Measurements from ENCODE around the gene TRUB1.
"Not testable (repeated sequence)": the region's sequence is repeated elsewhere in the genome, so short reads cannot be mapped to it uniquely, and the experiment has no call there.

TRUB1 gene

DNA sequence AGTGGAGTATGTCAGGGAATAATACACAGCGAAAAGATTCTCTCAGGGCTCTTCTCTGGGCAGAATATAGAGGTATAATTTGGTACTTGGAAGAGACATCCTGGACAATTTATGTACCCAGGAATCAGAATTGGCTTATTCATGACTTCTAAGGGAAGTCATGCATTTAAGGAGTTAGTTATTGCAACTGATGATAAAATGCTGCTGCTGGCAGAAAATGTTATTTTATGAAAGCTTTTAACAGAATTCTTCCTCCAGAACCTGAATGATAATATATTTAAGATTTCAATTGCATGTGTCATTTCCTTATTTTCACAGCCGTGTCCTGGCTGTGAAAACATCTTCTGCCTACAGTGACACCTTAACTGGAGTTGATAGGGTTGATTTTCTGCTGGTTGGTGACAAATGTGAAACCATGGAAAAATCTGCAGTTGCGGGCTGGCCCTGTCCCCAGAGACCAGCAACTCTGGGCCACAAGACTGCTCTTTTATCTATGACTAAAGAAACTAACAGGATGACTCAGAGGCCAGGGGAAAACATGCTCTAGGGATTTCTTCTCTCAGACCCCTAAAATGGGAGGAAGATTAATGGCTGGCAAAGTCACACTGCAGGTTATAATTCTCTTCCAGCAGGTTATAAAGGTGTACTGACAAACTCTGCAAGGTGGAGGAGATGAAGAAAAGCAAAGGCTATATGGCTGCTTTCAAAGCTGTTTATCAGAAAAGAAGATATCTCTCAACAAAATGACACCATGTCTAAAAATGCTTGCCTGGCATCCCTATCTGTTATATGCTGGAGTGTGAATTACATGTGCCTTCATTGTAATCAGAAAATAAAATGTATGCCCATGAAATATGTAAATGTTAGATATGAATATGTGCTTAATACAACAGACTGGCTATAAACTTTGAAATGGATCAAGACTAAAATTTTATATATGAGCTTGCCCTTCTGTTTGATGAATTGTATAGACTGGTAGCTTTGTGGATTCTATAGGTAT is 12.1 kb upstream of the TRUB1 start:
- DNase-seq: no peak

DNA sequence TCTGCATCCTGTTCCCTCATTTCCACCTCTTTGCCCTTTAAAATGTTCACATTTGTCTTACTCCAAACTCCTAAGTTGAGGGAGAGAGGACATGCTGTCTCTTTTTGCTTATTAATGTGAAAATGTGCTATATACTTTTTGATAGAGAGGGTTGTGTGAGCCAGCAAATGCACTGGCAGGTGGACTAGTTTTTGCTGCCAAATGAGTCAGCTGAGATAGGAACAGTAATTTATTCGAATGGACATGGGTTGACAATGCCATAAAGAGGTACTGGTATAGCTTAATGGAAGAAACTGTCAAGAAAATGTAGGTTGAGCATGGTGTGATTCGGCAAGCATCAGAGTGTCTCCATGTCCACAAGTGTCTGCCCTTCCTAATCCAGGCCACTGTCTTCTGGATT is 9.2 kb upstream of the TRUB1 start:
- DNase-seq: no peak

DNA sequence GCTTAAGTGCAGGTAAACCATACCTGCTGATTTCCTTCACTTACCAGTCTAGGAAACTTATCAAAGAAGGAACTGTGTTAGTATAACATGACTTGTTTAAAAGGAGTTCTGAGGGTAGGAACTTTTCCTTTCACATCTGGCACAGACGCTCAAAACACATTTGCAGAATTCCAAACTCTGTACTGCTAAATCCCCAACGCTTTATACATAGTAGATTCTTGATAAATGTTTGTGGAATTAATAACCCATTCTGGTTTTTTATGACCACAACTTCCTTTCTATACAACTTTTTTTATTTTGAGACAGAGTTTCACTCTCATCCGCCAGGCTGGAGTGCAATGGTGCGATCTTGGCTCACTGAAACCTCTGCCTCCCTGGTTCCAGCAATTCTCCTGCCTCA is 7.7 kb upstream of the TRUB1 start:
- no peak for DNase-seq

DNA sequence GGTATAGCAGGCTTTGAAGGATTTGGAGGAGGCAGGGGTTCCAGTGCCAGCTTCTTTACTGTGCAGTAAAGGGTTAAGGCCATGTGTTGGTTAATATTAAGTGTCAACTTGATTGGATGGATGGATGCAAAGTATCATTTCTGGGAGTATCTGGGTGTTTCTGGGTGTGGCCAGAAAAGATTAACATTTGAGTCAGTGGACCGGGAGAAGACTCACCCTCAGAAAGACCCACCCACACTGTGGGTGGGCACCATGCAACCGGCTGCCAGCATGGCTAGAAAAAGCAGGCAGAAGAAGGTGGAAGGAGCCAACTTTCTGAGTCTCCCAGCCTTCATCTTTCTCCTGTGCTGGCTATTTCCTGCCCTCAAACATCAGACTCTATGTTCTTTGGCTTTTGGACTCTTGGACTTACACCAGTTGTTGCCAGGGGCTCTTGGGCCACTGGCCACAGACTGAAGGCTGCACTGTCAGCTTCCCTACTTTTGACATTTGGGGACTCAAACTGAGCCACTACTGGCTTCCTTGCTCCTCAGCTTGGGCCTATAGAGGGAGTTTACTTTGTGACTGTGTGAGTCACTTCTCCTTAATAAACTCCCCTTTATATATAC is 6.8 kb upstream of the TRUB1 start:
- no peak for DNase-seq

DNA sequence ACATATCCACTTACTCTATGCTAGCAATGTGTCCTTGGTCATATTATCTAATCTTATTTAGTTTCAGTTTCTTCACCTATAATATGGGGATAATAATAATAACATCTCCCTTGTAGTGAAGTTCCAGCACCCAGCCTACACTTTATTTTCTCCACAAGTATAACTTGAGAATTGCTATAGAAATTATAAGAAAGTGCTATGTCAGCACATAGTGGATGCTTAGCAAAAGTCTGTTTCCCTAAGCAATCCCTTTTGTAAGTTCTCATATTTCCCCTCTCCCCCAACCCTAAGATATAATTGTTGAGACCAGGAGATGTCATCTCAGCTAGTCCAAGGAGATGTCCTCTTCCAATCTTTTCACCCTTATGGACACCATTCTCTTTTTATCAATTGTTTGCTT is 5.8 kb upstream of the TRUB1 start:
- no peak for DNase-seq

DNA sequence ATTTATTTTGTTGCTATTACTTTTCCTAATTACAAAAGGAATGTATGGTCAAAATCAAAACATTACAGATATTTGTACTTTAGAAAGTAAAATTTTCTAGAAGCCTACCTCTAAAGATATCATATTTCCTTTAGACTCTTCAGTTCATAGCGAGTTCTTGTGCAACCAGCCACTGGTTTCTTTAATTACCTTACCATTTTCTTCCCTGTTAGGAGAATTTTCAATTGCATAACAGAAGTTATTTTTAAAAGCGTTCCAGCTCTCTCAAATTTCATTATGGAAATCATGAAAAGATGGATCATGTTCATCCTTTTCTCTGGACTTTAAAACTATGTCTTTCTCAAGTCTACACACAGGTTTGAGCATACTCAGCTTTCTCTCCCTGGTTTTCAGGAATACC is 5.0 kb upstream of the TRUB1 start:
- no peak for DNase-seq

DNA sequence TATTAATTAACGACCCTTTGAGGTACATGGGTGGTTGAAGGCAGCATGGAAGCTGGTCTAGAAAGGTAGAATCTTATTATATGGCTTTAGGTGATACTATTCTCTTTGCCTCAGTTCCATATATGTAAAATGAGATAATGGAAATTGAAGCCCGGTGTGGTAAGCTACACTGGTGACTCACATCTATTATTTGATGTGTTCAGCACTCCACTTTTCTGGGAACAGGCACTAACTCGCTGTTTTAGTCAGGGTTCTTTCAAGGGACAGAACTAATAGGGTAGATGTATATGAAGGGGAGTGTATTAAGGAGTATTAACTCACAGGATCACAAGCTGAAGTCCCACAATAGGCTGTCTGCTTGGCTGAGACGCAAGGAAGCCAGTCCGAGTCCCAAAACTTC is 4.4 kb upstream of the TRUB1 start:
- DNase-seq: no peak

DNA sequence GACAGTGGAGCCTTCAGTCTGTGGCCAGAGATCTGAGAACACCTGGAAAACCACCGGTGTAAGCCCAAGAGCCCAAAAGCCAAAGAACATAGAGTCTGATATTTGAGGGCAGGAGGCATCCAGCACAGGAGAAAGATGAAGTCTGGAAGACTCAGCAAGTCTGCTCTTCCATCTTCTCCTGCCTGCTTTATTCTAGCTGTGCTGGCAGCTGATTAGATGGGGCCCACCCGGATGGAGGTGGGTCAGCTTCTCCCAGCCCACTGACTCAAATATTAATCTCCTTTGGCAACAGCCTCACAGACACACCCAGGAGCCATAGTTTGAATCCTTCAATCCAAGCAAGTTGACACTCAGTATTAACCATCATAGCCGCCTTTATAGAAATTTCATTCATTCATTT is 4.0 kb upstream of the TRUB1 start:
- not testable (repeated sequence) for DNase-seq

DNA sequence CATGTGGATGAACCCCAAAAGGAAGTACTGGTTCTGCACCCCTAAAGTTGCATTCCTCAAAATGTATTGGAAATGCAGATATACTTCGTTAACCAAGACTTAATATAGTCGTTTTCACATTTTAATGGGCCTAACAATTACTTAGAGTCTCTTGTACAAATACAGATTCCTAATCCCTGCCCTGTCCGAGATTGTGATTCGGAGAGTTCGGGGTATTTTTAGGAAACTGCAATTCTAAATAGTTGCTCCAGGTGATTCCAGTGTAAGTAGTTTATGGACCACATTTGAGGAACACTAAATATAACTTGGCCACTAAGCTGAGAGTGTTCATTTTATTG is 830 bp downstream of the TRUB1 start:
- DNase-seq: no peak

DNA sequence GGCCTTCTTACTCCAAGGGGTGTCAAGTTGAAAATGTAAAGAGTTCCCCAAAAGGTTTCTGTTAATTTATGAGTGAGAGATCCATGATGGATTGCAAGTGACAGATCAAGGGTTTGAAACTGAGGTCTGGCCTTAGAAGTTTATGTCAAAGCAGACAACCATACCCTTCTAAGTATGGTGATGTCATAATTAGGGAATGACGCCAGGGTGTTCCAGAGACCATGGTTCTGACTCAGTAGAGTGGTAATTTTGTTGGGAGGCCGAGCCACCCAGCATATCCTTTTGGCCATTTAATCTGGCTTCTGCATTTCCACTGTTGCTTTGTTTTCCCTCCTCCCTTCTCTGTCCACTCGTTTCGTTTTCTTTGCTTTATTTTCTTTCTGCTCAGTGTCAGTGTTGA is 2.7 kb downstream of the TRUB1 start:
- DNase-seq: no peak

DNA sequence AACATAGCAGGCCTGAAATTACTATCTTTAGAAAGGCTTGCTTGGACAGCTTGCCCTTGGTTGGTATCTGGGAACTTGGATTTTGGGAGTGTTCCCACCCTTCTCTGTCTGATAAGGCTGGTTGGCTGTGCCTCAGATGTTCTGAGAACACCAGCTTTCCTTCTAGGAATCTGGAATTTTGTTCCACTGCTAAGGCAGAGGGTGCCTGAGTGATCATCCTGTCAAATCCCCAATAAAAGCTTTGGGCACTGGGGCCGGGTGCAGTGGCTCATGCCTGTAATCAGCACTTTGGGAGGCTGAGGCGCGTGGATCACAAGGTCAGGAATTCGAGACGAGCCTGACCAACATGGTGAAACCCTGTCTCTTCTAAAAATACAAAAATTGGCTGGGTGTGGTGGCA is 5.0 kb downstream of the TRUB1 start:
- no peak for DNase-seq

DNA sequence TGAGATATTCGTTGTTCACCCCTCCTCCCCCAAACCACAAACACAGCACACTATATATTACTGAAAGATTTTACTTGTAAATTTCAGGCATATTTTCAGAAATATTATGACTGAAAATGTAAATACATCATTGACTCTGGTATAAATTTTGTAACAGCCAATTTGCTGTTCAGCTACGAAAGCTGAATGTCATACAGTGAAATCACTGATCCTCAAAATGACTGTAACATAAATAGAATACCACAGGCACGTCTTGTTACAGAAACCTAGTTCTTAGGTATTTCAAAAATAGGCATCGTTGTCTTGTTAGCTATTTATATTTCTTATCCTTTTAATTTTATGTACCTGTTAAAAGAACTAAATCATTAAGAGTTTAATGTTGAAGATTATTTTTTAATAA is 15.1 kb downstream of the TRUB1 start:
- DNase-seq: no peak

DNA sequence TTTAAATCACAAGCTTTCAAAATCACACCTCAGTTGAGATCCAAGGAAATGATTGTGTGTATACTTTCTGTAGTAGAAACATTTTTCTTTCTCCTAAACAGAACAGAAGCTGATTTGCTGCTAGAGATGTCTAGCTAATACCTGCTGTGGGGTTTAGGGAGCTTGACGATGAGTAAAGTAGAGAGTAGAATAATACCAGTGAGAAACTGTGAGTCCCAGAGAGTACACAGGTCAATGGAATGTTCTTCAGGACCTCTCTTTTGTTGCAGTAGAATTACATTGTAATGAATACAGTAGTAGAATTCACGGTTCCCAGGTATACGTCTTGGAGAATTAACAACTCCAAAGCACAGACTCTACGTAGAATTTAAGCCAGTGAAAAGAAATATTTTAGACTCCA is 18.0 kb downstream of the TRUB1 start:
- no peak for DNase-seq

DNA sequence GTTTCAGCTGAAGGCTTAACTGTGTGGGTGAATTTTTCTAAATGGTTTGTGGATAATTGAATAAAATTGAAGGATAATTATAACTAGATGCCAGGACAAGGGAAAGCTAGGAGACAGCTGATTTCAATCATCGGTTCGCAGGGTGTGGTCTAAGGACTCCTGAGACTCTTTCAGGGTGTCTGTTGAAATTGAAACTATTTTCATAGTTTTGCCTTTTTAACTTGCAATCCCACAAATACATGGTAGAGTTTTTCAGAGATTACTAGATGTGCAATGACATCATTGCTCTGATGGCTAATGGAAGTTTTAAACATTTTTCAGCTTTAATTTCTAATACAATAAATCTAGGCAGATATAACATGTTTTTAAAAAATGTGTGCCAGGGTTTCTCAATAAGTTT is 18.5 kb downstream of the TRUB1 start:
- no peak for DNase-seq

DNA sequence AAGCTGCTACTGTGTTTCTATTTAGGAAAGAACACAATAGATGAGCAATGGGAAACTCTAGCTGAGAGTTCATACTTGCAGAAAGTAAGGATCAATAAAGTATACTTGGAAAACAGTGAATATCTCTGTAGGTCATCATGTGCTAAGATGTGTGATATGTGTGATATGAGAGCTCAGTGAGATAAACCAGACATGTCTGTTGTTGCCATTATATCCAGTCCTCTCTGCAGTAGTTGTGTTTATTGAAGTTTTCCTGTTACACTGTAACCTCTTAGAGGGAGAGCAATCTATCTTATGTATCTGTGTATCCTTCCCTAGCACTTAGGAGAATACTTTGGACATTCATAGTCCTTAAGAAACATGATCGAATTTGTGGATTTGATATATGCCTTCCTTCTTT is 19.1 kb downstream of the TRUB1 start:
- no peak for DNase-seq

DNA sequence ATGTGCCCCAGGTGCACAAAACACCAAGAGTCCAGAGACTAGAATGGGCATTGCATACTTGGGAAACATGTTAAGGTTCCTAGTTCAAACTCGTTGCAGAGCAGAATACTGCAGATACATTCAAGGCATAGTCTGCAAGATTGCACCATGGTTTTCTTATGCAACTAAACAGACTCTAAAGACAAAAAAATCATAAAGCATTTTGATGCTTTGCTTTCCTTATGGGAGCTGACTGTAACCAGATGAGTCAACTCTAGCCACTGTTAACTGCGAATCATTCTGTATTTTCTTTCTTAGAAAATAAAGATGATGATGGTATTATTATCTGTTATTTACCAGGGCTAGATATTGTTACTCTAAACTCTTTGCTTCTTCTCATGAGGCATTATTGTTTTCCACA is 19.7 kb downstream of the TRUB1 start:
- DNase-seq: no peak

DNA sequence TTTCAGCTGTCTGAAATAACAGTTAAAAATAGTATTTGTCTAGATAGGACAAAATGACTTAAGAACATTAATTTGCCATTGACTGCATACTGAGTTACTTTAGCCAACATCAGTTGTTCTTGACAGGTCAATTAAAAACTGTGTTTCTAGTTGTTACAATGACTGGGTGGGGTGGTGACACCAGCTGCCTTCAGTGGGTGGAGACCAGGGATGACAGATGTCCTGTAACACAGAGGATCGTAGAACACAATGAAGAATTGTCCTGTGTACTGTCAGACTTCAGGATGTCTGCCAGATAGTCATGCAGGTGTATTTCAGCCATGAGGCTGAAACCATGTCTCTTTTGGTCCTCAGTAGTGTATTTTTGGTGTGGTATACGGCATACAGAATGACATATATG is 24.4 kb downstream of the TRUB1 start:
- DNase-seq: no peak

DNA sequence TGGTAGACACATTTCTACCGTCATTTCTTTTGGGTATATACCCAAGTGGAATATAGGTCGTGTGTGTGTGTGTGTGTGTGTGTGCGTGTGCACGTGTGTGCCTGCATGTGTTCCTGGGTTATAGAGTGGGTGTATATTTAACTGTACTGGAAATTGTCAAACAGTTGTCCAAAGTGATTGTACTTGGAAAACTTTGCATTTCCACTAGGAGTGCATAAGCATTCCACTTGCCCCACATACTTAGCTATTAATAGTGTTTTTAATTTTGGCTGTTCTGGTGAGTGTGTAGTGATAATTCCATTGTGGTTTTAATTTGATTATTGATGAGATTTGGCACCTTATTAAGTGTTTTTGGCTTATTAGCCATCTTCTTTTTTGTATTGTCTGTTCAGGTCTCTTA is 25.9 kb downstream of the TRUB1 start:
- DNase-seq: no peak

DNA sequence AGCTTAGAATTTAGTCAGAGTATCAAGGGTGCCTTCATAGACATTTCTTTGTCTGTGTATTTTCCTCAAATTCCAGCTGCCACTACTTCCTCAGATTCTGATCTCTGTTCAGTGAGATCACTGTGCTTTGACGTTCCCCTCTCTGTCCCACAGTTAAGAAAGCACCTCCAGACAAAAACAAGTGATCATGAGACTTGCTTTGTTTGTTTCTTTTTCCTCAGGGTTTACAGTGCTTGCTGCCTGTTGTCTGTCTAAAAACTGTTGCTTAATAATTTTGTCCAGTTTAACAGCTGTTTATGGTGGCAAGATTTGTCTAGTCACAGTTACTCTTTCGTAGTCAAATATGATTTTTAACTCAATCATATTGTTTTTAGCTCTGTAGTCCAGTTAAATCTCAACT is 29.1 kb downstream of the TRUB1 start:
- DNase-seq: no peak

DNA sequence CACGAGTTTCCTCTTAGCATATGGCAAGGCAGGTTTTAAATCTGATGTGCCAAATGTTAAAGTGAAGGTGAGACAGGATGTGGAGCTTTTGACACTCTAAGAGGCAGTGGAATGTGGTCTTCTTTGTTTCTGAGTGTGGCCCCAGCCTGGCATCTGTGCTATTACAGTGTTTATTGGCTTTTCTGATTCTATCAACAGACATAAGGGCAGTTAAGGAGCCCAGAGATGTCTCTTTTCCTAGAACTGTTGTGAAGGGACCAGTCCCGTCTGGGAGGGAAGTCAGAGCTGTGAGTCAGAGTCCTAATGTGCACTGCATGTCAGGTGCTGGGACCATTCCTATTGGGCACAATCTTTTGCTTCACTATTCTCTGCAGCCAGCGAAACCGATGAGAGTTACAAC is 32.5 kb downstream of the TRUB1 start:
- no peak for DNase-seq

DNA sequence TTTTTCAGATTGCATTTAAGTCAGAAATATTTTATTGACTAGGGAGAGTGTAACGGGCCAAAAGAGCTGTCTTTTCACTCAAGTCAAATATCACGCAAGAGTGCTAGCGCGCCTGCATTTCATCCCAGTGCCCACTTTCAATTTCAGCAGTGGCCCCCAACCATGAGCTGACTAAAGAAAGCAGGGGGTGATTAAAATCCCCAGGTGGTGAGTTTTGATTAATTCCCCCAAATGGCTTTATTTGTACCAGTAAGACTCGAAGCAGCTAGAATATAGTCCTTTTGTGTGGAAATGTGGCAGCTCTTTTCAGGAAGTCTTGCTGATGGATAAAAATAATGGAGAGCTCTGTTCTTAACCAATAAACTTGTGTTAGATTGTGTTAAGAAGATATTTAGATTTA is 35.3 kb downstream of the TRUB1 start:
- DNase-seq: no peak

DNA sequence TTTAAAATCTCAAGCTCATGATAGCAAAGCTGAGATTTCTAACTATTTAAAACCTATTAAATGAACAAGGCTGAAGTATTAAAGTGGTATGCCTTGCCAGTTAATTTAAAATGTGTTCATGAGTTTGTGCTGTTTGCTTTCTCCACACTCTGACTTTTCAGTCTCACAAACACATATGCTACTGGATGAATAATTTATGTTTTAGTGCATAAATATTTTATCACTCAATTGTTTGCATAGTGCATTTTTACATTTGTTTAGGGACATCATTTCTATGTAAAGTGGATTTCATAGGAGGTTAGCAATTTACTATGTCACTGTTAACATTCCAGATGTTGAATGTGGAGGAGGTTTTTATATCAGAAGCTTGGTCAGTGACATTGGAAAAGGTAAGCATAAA is 36.0 kb downstream of the TRUB1 start:
- no peak for DNase-seq

DNA sequence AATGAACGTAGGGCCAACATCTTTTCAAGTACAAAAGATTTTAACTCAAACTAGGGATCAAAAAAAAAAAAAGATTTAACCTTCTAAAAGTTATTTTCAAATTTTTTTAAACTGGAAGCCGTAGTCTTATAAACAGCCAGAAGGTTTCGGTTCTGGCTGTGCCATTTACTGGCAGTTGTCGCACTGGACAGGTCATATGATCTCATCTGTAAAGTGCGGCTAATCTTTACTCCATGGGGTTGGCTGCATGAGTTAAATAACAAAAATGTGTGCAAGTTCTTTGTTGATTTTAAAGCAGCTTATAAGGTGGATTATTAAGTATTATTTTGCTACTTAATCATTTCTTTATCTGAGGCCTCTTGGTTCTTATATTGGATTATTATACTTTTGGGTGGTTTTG is 36.6 kb downstream of the TRUB1 start:
- no peak for DNase-seq

DNA sequence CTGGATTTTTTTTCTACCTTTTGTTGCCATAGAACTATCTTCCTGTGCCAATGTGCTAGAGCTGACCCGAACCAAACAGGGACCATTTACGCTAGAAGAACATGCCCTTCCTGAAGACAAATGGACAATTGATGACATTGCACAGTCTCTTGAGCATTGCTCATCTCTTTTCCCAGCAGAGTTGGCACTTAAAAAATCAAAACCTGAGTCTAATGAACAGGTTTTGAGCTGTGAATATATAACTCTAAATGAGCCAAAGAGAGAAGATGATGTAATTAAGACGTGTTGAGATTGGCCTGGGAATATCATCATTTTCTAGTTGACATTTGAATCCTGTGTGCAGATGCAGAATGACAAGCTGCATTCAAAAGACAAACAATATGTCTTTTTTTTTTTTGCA is 37.1 kb downstream of the TRUB1 start:
- DNase-seq: no peak

DNA sequence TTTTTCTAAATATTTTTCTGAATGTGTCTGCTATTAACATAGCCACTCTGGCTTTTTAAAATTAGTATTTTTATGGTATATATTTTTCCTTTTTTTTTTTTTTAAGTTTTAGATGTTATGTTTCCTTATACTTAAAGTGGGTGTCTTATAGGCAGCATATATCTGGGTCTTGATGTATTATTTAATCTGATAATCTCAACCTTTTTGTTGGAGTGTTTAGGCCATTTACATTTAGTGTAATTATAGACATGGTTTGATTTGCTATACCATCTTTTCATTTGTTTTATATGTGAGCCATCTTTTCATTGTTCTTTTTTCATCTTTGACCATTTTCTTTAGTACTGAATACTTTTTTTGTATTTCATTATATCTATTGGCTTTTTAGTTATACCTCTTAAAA is 45.0 kb downstream of the TRUB1 start:
- DNase-seq: no peak
